HS-27A (cell line): ENCODE measurements around the gene LEMD3.

Experiments used
- DNase-seq: peaks from one replicate; pipeline ENCODE4 v3.0.0-alpha.2; 2012; ENCODE audit warnings: low read depth, missing footprints

The LEMD3 gene

DNA sequence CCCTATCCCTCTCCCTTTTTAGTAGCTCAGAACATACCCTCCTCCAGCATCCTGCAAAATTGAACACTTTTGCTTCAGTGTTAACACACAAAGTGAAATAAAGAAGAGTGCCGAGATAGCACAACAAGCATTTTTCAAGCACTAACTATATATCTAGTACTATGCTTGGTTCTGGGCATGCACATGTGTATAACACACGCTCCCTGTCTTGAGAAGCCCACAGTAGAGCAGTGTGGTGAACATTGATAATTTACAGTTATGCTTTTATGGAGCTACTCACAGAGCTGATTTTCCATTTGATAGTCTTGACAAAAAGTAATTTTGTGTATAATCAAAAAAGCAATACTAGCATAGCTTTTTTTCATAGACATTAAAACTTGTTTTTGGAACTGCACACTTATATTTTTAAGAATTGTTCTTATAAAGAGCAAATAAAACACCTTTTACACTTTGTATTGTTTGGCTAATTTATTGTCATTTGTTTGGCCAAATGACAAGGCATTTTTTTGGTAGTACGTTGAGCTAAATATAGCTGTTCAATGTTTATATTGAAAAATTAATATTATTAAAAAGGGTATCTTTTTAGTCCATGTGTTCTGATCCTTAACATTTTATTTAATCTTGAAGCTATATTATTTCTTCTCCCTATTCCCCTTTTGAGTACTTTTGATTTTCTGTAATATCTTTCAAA lies 39.7 kb downstream of the LEMD3 start:
- no peak for DNase-seq

GRCh38 chr12:65209655-65210043 lies 40.3 kb downstream of the LEMD3 start:
- DNase-seq, result no peak

DNA sequence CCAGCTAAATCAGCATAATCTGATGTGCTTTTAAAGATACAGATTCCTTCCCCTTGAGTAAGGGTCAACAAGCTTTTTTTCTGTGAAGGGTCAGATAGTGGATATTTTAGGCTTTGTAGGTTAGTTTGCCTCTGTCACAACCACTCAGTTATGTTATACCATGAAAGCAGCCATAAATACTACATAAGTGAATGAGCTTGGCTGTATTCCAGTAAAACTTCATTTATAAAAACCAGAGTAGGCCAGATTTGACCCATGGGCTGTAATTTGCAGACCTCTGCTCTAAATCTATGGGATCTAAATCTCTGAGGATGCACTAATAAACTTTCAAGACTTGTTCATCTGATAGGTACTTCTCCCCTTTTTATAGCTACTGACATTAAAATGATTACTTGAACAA lies 47.7 kb downstream of the LEMD3 start:
- no peak for DNase-seq

DNA sequence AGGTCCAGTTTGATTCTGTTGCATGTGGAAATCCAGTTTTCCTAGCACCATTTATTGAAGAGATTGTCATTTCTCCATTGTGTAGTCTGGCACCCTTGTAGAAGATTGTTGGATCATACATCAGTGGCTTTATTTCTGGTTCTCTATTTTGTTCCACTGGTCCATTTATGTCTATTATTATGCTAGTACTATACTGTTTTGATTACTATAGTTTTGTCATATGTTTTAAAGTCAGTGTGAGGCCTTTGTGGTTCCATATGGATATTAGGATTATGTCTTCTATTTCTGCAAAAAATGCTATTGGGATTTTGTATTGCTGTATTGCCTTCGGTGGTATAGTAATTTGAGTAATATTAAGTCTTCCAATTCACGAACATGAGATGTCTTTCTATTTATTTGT lies 51.4 kb downstream of the LEMD3 start:
- no peak for DNase-seq

- peak; percentile 51 for DNase-seq
These were observed 60.1 kb downstream of the LEMD3 start for GRCh38 chr12:65229441-65229840.

- DNase-seq, result no peak
These were observed 63.2 kb downstream of the LEMD3 start for GRCh38 chr12:65232476-65233077.

- no peak for DNase-seq
These were observed 67.8 kb downstream of the LEMD3 start for GRCh38 chr12:65237153-65237552.

DNA sequence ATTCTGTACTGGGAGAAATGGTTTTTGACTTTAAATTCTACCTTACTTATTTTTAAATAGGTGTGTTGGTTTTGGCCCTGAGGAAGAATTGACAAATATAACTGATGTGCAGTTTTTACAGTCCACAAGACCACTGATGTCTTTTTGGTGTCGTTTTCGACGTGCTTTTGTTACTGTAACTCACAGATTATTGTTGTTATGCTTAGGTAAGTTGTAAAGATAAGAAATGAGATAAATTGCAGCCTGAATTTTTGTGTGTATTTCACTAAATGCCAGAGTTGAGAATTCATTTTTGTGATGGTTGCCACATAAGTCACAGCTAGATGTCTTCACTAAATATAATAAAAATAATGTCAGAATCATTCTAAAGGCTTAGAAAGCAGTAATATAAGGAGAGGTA lies 69.2 kb downstream of the LEMD3 start:
- DNase-seq, result no peak

- no peak for DNase-seq
These were observed 79.6 kb downstream of the LEMD3 start for GRCh38 chr12:65248656-65249633.

DNA sequence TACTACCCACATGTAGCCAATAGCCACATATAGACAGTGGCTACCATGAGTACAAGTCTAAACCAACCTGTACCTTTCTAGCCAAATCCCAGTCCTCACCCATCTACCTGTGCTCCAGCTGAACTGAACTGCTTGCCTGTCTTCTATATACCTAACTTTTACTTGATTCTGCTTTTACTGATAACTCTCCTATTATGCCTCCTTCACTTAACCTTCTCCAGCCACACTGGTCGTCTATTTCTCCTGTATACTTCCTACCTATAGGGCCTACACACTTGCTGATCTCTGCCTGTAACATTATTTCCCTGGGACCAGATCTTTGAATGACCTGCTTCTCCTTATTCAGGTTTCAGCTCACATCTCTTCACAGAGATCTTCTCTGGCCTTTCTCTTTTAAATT lies 83.1 kb downstream of the LEMD3 start:
- DNase-seq, result no peak

GRCh38 chr12:65257986-65258385 lies 88.6 kb downstream of the LEMD3 start:
- no peak for DNase-seq

DNA sequence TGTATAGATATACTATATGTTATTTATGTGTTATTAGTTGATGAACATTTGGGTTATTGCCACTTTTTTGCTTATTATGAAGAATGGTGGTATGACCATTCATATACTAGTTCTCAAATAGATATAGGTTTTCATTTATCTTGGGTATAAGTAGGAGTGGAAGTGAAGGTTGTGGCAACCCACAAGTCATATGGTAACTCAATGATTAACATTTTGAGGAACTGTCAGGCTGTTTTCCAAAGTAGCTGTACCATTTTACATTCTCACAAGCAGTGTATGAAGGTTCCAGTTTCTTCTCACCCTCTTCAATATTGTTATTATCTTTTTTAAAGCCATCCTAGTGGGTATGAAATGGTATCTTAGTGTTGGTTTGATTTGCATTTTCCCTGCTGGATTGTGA lies 90.1 kb downstream of the LEMD3 start:
- no peak for DNase-seq

- no peak for DNase-seq
These were observed 94.4 kb downstream of the LEMD3 start for GRCh38 chr12:65263777-65264176.

GRCh38 chr12:65266408-65266807 lies 97.0 kb downstream of the LEMD3 start:
- DNase-seq, result no peak

GRCh38 chr12:65269603-65270002 lies 100.2 kb downstream of the LEMD3 start:
- peak; percentile 30 for DNase-seq

GRCh38 chr12:65274602-65275272 lies 105.4 kb downstream of the LEMD3 start:
- DNase-seq, result no peak

DNA sequence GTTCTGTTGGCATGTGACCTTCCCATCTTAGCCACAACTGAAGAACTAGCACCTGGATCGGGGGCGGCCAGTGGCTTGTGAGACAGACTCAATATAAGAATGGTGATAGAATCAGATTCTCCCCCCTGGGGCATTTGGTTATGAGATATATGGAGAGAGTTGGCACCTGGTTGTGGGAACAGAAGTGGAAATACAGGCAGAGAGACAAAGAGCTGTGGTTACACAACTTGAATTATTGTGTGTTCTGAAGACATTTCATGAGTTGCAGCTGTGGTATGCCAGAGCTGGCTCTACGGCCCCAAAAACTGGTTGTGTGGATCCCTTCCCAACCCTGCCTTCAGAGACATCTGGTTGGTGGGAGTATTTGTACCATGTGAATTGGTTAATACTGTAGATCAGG lies 106.2 kb downstream of the LEMD3 start:
- no peak for DNase-seq

DNA sequence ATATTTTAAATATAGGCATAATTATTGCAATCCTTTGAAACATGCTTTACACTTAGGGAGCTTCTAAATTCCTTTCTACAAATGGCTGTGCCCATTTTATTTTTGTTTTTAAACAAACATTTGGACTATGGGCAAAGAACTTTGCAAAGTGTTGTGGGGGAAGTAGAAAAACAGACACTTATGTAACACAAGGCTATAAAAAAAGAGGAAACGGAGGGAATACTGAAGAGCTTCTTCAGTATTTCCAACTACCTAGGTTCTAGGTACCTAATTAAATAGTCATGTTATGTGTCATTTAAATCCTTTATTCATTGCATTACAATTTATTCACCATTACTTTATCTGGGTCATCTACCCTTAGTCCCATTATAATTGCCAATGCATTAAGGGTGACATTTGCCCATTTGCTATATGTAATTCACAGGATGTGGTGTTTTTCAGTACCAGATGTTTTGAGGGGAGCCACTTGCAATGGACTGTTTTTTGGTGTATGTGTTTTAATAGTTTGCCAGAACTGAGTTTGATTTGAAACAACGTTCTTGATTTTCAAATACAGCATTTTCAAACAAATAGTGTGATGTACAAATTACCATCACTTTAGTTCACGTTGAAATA lies 107.6 kb downstream of the LEMD3 start:
- no peak for DNase-seq

- DNase-seq, result no peak
These were observed 108.7 kb downstream of the LEMD3 start for GRCh38 chr12:65277994-65278575.

DNA sequence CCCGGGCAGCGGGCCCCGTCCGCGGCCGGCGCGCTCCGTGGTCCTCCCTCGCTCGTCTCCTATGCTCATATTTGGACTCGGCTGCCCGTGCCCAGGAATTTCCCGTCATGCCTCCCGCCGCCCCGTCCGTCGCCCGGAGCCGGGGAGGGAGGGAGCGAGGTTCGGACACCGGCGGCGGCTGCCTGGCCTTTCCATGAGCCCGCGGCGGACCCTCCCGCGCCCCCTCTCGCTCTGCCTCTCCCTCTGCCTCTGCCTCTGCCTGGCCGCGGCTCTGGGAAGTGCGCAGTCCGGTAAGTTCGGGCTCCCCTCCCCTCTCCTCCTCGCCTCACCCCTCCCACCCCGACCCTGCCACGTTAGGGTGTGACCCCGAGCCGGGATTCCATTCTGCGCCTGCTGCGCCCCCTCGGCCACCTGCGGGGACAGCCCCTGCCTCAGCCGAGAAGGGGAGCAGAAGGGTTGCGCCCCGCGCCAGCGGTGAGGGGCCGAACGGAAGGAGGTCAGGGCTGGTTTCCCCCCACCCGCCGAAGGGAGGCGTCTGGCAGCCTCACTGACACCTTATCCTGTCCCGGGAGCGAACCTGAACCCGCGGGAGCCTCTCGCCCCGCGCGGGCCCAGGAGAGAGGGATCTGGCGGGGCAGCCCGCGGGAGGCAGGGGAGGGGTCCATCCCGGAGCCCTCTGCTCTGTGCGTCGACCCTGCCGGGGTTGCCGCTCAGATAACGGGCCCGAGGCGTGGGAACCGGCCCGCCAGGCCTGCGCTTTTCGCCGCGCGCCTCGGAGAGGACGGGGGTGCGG lies 109.4 kb downstream of the LEMD3 start, which contains the start of gene MSRB3:
Gene MSRB3, plus strand, starts transcription at position 108 of the 793 bp plus-strand sequence. CDS start 29,897 bp downstream, outside the sequence.
- DNase-seq, result peak; percentile 45
